Measurements from ENCODE around the gene SETX. TPM values are rescaled to one million over a fixed set of nuclear protein-coding genes. Genes with fewer than 3 reads are reported as not detected.

SETX gene
- total and polyA plus RNA-seq, 5 donors, result 15.1 to 33.1 (median 30.1) TPM

Other genes with a start within 250 kb of the SETX start
- gene NTNG2, start 192.9 kb downstream of the SETX start, total RNA-seq, result 10 to 100 TPM; 14.4 to 27.4 (median 15.2) TPM
- 8.6 TPM for gene NTNG2, start 192.9 kb downstream of the SETX start, polyA plus RNA-seq
- gene TTF1, start 51.9 kb upstream of the SETX start, total RNA-seq, result 10 to 100 TPM; 13.4 to 21.1 (median 19.0) TPM
- gene TTF1, start 51.9 kb upstream of the SETX start, polyA plus RNA-seq, result 24.7 TPM
- gene CFAP77, start 55.2 kb upstream of the SETX start, total RNA-seq, result 1 to 10 TPM; 2.3 to 6.5 (median 4.5) TPM
- 4.3 TPM for gene CFAP77, start 55.2 kb upstream of the SETX start, polyA plus RNA-seq
- not detected for gene BARHL1, start 227.6 kb upstream of the SETX start, total RNA-seq
- gene BARHL1, start 227.6 kb upstream of the SETX start, polyA plus RNA-seq, result not detected

All from right cardiac atrium (tissue), 5 donors.